WTC11 (cell line): ENCODE data around the gene PTPRN2. TPM values are rescaled to one million over a fixed set of nuclear protein-coding genes. Genes with fewer than 3 reads are reported as not detected.

Experiments used
- ATAC-seq: fragments of 200-7000 bp; cut with Tn5 transposase; 2 replicates; pipeline ENCODE4 v1.10.0; 2021; ENCODE audit warnings: mild to moderate bottlenecking, moderate library complexity
- CTCF ChIA-PET: fragments of 300-600 bp; sonication (Branson Sonifier 250); formaldehyde crosslinking; loops from one replicate; lab custom pipeline; 2021; ENCODE audit warnings: antibody characterized with exemption; lab: Charles Lee
- POLR2A ChIA-PET: fragments of 350-600 bp; sonication (Branson Sonifier 250); formaldehyde crosslinking; loops from one replicate; lab custom pipeline; 2021; ENCODE audit warnings: antibody characterized with exemption; lab: Charles Lee
- DNase-seq: peaks from one replicate; pipeline ENCODE4 v3.0.0; 2021; ENCODE audit warnings: low spot score
- H3K27ac Mint-ChIP-seq: 2 replicates; pipeline ENCODE4 v1.8.0; 2021; ENCODE audit warnings: mixed read lengths
- H3K27me3 Mint-ChIP-seq: 2 replicates; pipeline ENCODE4 v1.8.0; 2021; ENCODE audit warnings: low read depth, mild to moderate bottlenecking, moderate library complexity, mixed read lengths
- H3K36me3 Mint-ChIP-seq: 2 replicates; pipeline ENCODE4 v1.8.0; 2021; ENCODE audit warnings: mixed read lengths
- H3K4me1 Mint-ChIP-seq: 2 replicates; pipeline ENCODE4 v1.8.0; 2022; ENCODE audit warnings: mixed read lengths
- H3K4me3 Mint-ChIP-seq: 2 replicates; pipeline ENCODE4 v1.8.0; 2021; ENCODE audit warnings: mild to moderate bottlenecking, moderate library complexity, mixed read lengths
- H3K9me3 Mint-ChIP-seq: 2 replicates; pipeline ENCODE4 v1.8.0; 2021; ENCODE audit warnings: mixed read lengths
- ATF2 ChIP-seq: sonication (generic); formaldehyde crosslinking; IDR thresholded peaks from 2 replicates; pipeline ENCODE4 v1.8.1; 2022; ENCODE audit warnings: low read depth, missing genetic modification reagents, borderline replicate concordance
- CBFB ChIP-seq: sonication (generic); formaldehyde crosslinking; IDR thresholded peaks from 2 replicates; pipeline ENCODE4 v1.8.1; 2022; ENCODE audit warnings: mild to moderate bottlenecking, low read depth, missing genetic modification reagents
- ESRRA ChIP-seq: sonication (generic); formaldehyde crosslinking; IDR thresholded peaks from 2 replicates; pipeline ENCODE4 v1.8.1; 2022; ENCODE audit warnings: mild to moderate bottlenecking, missing genetic modification reagents, borderline replicate concordance
- FOXP1 ChIP-seq: sonication (generic); formaldehyde crosslinking; IDR thresholded peaks from 2 replicates; pipeline ENCODE4 v1.8.0; 2022; ENCODE audit warnings: missing genetic modification reagents, mild to moderate bottlenecking, moderate library complexity, borderline replicate concordance
- IRF2 ChIP-seq: sonication (generic); formaldehyde crosslinking; IDR thresholded peaks from 2 replicates; pipeline ENCODE4 v1.8.0; 2022; ENCODE audit warnings: low read depth, missing genetic modification reagents, borderline replicate concordance
- JAZF1 ChIP-seq: fragments of 250-450 bp; sonication (Bioruptor Pico); IDR thresholded peaks from 2 replicates; pipeline ENCODE4 v1.9.0; 2021; ENCODE audit warnings: moderate library complexity, mild to moderate bottlenecking, inconsistent platforms
- JUN ChIP-seq: sonication (generic); formaldehyde crosslinking; IDR thresholded peaks from 2 replicates; pipeline ENCODE4 v1.8.0; 2023; ENCODE audit warnings: mild to moderate bottlenecking, missing genetic modification reagents
- MAX ChIP-seq: sonication (generic); formaldehyde crosslinking; IDR thresholded peaks from 2 replicates; pipeline ENCODE4 v1.8.0; 2022; ENCODE audit warnings: mild to moderate bottlenecking, missing genetic modification reagents
- NR2C2 ChIP-seq: sonication (generic); formaldehyde crosslinking; IDR thresholded peaks from 2 replicates; pipeline ENCODE4 v1.8.0; 2022; ENCODE audit warnings: mild to moderate bottlenecking, missing genetic modification reagents
- OVOL2 ChIP-seq: fragments of 250-450 bp; sonication (Bioruptor Pico); IDR thresholded peaks from 2 replicates; pipeline ENCODE4 v1.9.0; 2021; ENCODE audit warnings: mild to moderate bottlenecking, borderline replicate concordance
- RELA ChIP-seq: sonication (generic); formaldehyde crosslinking; IDR thresholded peaks from 2 replicates; pipeline ENCODE4 v1.8.1; 2022; ENCODE audit warnings: missing genetic modification reagents, mild to moderate bottlenecking, borderline replicate concordance
- RORB ChIP-seq: fragments of 250-450 bp; sonication (Bioruptor Pico); IDR thresholded peaks from 2 replicates; pipeline ENCODE4 v1.9.0; 2021; ENCODE audit warnings: mild to moderate bottlenecking
- SMAD3 ChIP-seq: sonication (generic); formaldehyde crosslinking; IDR thresholded peaks from 2 replicates; pipeline ENCODE4 v1.8.0; 2022; ENCODE audit warnings: missing genetic modification reagents, mild to moderate bottlenecking, borderline replicate concordance
- TCF7 ChIP-seq: sonication (generic); formaldehyde crosslinking; IDR thresholded peaks from 2 replicates; pipeline ENCODE4 v1.8.0; 2022; ENCODE audit warnings: mild to moderate bottlenecking, low read depth, missing genetic modification reagents, moderate library complexity
- TP53 ChIP-seq: sonication (generic); formaldehyde crosslinking; IDR thresholded peaks from 2 replicates; pipeline ENCODE4 v1.8.1; 2023; ENCODE audit warnings: mild to moderate bottlenecking, missing genetic modification reagents
- ZBTB43 ChIP-seq: sonication (generic); formaldehyde crosslinking; IDR thresholded peaks from 2 replicates; pipeline ENCODE4 v1.8.1; 2023; ENCODE audit warnings: mild to moderate bottlenecking, missing genetic modification reagents
- ZNF121 ChIP-seq: sonication (generic); formaldehyde crosslinking; IDR thresholded peaks from 2 replicates; pipeline ENCODE4 v1.8.0; 2023; ENCODE audit warnings: missing genetic modification reagents
- ZNF281 ChIP-seq: sonication (generic); formaldehyde crosslinking; IDR thresholded peaks from 2 replicates; pipeline ENCODE4 v1.8.0; 2023; ENCODE audit warnings: mild to moderate bottlenecking, missing genetic modification reagents
- ZNF317 ChIP-seq: sonication (generic); formaldehyde crosslinking; IDR thresholded peaks from 2 replicates; pipeline ENCODE4 v1.8.1; 2023; ENCODE audit warnings: low read depth, mild to moderate bottlenecking, moderate library complexity, missing genetic modification reagents, borderline replicate concordance
- ZNF396 ChIP-seq: fragments of 250-450 bp; sonication (Bioruptor Pico); IDR thresholded peaks from 2 replicates; pipeline ENCODE4 v1.8.0; 2021; ENCODE audit warnings: mild to moderate bottlenecking, moderate library complexity, borderline replicate concordance
- ZNF671 ChIP-seq: fragments of 250-450 bp; sonication (Bioruptor Pico); IDR thresholded peaks from 2 replicates; pipeline ENCODE4 v1.8.0; 2021; ENCODE audit warnings: mild to moderate bottlenecking
- total RNA-seq: library from RNA; stranded (reverse); gene quantifications from 3 replicates; pipeline ENCODE4 v1.2.3, GENCODE V29; 2021
- TF ChIP-seq, protein P1 (sequence below): sonication (generic); formaldehyde crosslinking; IDR thresholded peaks from 2 replicates; pipeline ENCODE4 v1.8.1; 2023; ENCODE audit warnings: mild to moderate bottlenecking, missing genetic modification reagents, borderline replicate concordance

Gene PTPRN2
- total RNA-seq, 1 experiment from 2014 or later: 4.7 TPM

GRCh38 chr7:157818701-157819454 lies 768.7 kb downstream of the PTPRN2 start:
- ChIA-PET POLR2A (no interaction called here), CTCF (no interaction called here)
- no peaks in the 10 kb centered on the region; the same call in 1 of the 2 replicates for H3K27me3 Mint-ChIP-seq
- peaks cover 19% of the 10 kb centered on the region for H3K9me3 Mint-ChIP-seq
- no peak overlapping the region for H3K27ac Mint-ChIP-seq
- H3K4me1 Mint-ChIP-seq: no peaks in the 10 kb centered on the region
- H3K36me3 Mint-ChIP-seq: peaks cover 15% of the 10 kb centered on the region
- H3K4me3 Mint-ChIP-seq: no peak overlapping the region
- no peak for ATAC-seq
- no peak for DNase-seq
- TF ChIP-seq RORB (no peak), ZNF317 (CRISPR knock-in tag) (no peak), IRF2 (CRISPR knock-in tag) (no peak), TP53 (CRISPR knock-in tag) (no peak), RELA (CRISPR knock-in tag) (no peak), OVOL2 (CRISPR knock-in tag) (no peak), SMAD3 (CRISPR knock-in tag) (no peak), ZNF671 (CRISPR knock-in tag) (no peak), FOXP1 (CRISPR knock-in tag) (no peak), ATF2 (no peak), ZNF281 (no peak)

- no peak for DNase-seq
- H3K4me3 Mint-ChIP-seq: no peak overlapping the region
- H3K36me3 Mint-ChIP-seq: peaks cover 18% of the 10 kb centered on the region
- no peaks in the 10 kb centered on the region; the same call in 1 of the 2 replicates for H3K27me3 Mint-ChIP-seq
- no peaks in the 10 kb centered on the region for H3K4me1 Mint-ChIP-seq
- H3K27ac Mint-ChIP-seq: no peak overlapping the region
- peaks cover 18% of the 10 kb centered on the region for H3K9me3 Mint-ChIP-seq
- ATAC-seq: no peak
- CTCF ChIA-PET: no interaction called here
- POLR2A ChIA-PET: no interaction called here
- TF ChIP-seq ESRRA (CRISPR knock-in tag) (no peak), JAZF1 (CRISPR knock-in tag) (no peak), ZNF121 (CRISPR knock-in tag) (no peak), NR2C2 (CRISPR knock-in tag) (no peak), ZNF317 (CRISPR knock-in tag) (no peak), MAX (CRISPR knock-in tag) (no peak), ATF2 (no peak), ZNF396 (CRISPR knock-in tag) (no peak), TCF7 (CRISPR knock-in tag) (no peak), CBFB (no peak), JUN (CRISPR knock-in tag) (no peak), ZBTB43 (no peak)
- TF ChIP-seq, protein P1, sequence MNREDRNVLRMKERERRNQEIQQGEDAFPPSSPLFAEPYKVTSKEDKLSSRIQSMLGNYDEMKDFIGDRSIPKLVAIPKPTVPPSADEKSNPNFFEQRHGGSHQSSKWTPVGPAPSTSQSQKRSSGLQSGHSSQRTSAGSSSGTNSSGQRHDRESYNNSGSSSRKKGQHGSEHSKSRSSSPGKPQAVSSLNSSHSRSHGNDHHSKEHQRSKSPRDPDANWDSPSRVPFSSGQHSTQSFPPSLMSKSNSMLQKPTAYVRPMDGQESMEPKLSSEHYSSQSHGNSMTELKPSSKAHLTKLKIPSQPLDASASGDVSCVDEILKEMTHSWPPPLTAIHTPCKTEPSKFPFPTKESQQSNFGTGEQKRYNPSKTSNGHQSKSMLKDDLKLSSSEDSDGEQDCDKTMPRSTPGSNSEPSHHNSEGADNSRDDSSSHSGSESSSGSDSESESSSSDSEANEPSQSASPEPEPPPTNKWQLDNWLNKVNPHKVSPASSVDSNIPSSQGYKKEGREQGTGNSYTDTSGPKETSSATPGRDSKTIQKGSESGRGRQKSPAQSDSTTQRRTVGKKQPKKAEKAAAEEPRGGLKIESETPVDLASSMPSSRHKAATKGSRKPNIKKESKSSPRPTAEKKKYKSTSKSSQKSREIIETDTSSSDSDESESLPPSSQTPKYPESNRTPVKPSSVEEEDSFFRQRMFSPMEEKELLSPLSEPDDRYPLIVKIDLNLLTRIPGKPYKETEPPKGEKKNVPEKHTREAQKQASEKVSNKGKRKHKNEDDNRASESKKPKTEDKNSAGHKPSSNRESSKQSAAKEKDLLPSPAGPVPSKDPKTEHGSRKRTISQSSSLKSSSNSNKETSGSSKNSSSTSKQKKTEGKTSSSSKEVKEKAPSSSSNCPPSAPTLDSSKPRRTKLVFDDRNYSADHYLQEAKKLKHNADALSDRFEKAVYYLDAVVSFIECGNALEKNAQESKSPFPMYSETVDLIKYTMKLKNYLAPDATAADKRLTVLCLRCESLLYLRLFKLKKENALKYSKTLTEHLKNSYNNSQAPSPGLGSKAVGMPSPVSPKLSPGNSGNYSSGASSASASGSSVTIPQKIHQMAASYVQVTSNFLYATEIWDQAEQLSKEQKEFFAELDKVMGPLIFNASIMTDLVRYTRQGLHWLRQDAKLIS (CRISPR knock-in tag): no peak
Observed at GRCh38 chr7:157817944-157818700, 769.5 kb downstream of the PTPRN2 start.
